ENCODE measurements around the gene EIF4E1B.

DNA sequence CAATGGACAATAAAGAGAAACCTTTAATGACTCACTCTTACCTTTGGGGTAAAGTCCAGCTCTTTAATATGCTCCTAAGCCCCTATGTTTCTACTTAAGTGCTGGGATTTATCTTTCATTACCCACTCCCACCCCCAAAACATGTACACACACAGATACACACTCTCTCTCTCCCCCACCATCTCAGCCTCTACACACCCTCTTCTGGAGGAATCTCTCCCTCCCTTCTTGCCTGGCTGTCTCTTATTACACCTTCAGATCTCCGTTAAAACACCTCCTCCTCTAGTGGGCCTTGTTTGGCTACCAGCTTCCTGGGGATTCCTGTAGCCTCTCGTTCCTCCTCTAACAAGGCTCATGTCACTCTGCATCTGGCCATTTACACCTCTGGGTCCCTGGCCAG is 27.4 kb upstream of the EIF4E1B start:
- no peak for TF ChIP-seq POLR2AphosphoS5 (IDR thresholded peaks at IDR 0.05)
- no peak for TF ChIP-seq POLR2A (IDR thresholded peaks at IDR 0.05; ENCODE audit: low read depth)
